K562 (cell line): ENCODE results near the gene FJX1. TPM values are rescaled to one million over a fixed set of nuclear protein-coding genes. Genes with fewer than 3 reads are reported as not detected.

Experiments used
- ATAC-seq: fragments of 200-7000 bp; cut with Tn5 transposase; 3 replicates; pipeline ENCODE4 v1.9.1; 2020; ENCODE audit warnings: moderate library complexity
- BruUV-seq: library from RNA; stranded (reverse); fragments of 400-500 nt; replicated peaks from 2 replicates; lab custom pipeline; 2021; lab: Mats Ljungman, UMichigan
- CTCF ChIA-PET: fragments of 300-600 bp; formaldehyde crosslinking; extraction: SDS; loops from one replicate; lab custom pipeline; 2021; ENCODE audit warnings: low intra/inter-chr PET ratio; lab: Yijun Ruan, JAX
- POLR2A ChIA-PET: fragments of 300-600, 350-650 bp; sonication (Branson Sonifier 250); formaldehyde crosslinking; extraction: SDS; loops from one replicate; lab custom pipeline; 2021; ENCODE audit warnings: antibody characterized with exemption, inconsistent platforms; lab: Yijun Ruan, JAX
- DNase-seq, 4 experiments: peaks; one replicate each; pipeline versions ENCODE4 v3.0.0 to v3.0.0-alpha.2; 2011 to 2018; ENCODE audit warnings: low spot score in 3 of 4, mixed read lengths in 3 of 4; ENCODE audit errors: extremely low read depth in 1 of 4
- FAIRE-seq: peaks from 2 replicates; lab custom pipeline; 2011; peaks lifted over from hg19 to GRCh38; lab: Jason Lieb, UNC
- H2AFZ ChIP-seq: 2 replicates; pipeline ENCODE4 v1.6.0; 2011; ENCODE audit warnings: low read depth, low read length, control low read depth, inconsistent platforms
- H3K27ac ChIP-seq: fragments of 200-600 bp; 3 replicates; pipeline ENCODE4 v1.8.0; 2011; ENCODE audit warnings: low read depth, mild to moderate bottlenecking, control low read depth, inconsistent platforms, low read length, moderate library complexity, mixed read lengths; ENCODE audit errors: extremely low read depth
- H3K27me3 ChIP-seq, 2 experiments: fragments of 300-600 bp in 1 of 2; 2 replicates in 1 of 2; 3 replicates in 1 of 2; pipeline versions ENCODE4 v1.6.0 to v1.8.0; 2011; ENCODE audit warnings: inconsistent platforms in 2 of 2, low read length in 2 of 2, mild to moderate bottlenecking in 1 of 2, mixed read lengths in 1 of 2, moderate library complexity in 1 of 2; ENCODE audit not compliant: control insufficient read depth in 2 of 2, insufficient read depth in 2 of 2
- H3K36me3 ChIP-seq: fragments of 300-600 bp; 3 replicates; pipeline ENCODE4 v1.8.0; 2011; ENCODE audit warnings: mild to moderate bottlenecking, low read length, inconsistent platforms; ENCODE audit not compliant: control insufficient read depth, insufficient read depth
- H3K4me1 ChIP-seq, 2 experiments: fragments of 200-600 bp in 1 of 2; replicated peaks in 1 of 2; 2 replicates in 1 of 2; 3 replicates in 1 of 2; pipeline versions ENCODE4 v1.5.1 to v1.8.0; 2011; ENCODE audit warnings: inconsistent platforms in 2 of 2, low read length in 2 of 2, mild to moderate bottlenecking in 1 of 2, mixed read lengths in 1 of 2, moderate library complexity in 1 of 2; ENCODE audit not compliant: control insufficient read depth in 2 of 2, insufficient read depth in 2 of 2
- H3K4me2 ChIP-seq: 2 replicates; pipeline ENCODE4 v1.6.1; 2011; ENCODE audit warnings: low read length, control low read depth, inconsistent platforms, mixed read lengths; ENCODE audit not compliant: insufficient read depth
- H3K4me3 ChIP-seq: fragments of 200-600 bp; sonication (generic), shearing (Covaris generic); 2 replicates; pipeline ENCODE4 v1.5.1; 2016; ENCODE audit warnings: control low read depth, inconsistent platforms
- H3K79me2 ChIP-seq: fragments of 200-600 bp; 3 replicates; pipeline ENCODE4 v1.8.0; 2011; ENCODE audit warnings: low read length, inconsistent platforms; ENCODE audit not compliant: control insufficient read depth, insufficient read depth
- H3K9ac ChIP-seq, 2 experiments: 2 replicates each; pipeline versions ENCODE4 v1.6.0 to v1.6.1; 2011; ENCODE audit warnings: low read depth in 2 of 2, low read length in 2 of 2, control low read depth in 1 of 2, inconsistent platforms in 1 of 2, mild to moderate bottlenecking in 1 of 2, mixed read lengths in 1 of 2; ENCODE audit not compliant: insufficient read depth in 1 of 2
- H3K9me1 ChIP-seq: one replicate; pipeline ENCODE4 v1.6.0; 2011; ENCODE audit warnings: inconsistent platforms, mild to moderate bottlenecking, low read length, moderate library complexity; ENCODE audit not compliant: control insufficient read depth, insufficient read depth
- H3K9me3 ChIP-seq: replicated peaks from 2 replicates; pipeline ENCODE4 v1.5.1; 2011; ENCODE audit warnings: low read depth, low read length, inconsistent platforms; ENCODE audit not compliant: control insufficient read depth, insufficient read depth
- H4K20me1 ChIP-seq: replicated peaks from 2 replicates; pipeline ENCODE4 v1.6.1; 2011; ENCODE audit warnings: low read length, inconsistent platforms, mixed read lengths; ENCODE audit not compliant: control insufficient read depth, insufficient read depth
- EGR1 ChIP-seq: fragments of 450-650 bp; conservative IDR thresholded peaks from 2 replicates; pipeline ENCODE4 v1.6.1; 2017; ENCODE audit warnings: mild to moderate bottlenecking
- KLF10 ChIP-seq: fragments of 250-450 bp; sonication (Bioruptor Pico); IDR thresholded peaks from 2 replicates; pipeline ENCODE4 v1.6.1; 2021; ENCODE audit warnings: matching md5 sums
- MAFK ChIP-seq: IDR thresholded peaks from 2 replicates; pipeline ENCODE4 v1.6.1; 2011; ENCODE audit warnings: low read length, improper control_type of control experiment
- SIRT6 ChIP-seq: IDR thresholded peaks from one replicate; pipeline ENCODE4 v1.6.1; 2012; ENCODE audit warnings: low read depth, mild to moderate bottlenecking, control low read depth, inconsistent platforms, low read length, moderate library complexity
- SMC3 ChIP-seq: conservative IDR thresholded peaks from 2 replicates; pipeline ENCODE4 v1.6.1; 2011; ENCODE audit warnings: low read depth, low read length, improper control_type of control experiment; ENCODE audit not compliant: insufficient read depth
- ZNF354B ChIP-seq: fragments of 250-450 bp; sonication (Bioruptor Pico); IDR thresholded peaks from 2 replicates; pipeline ENCODE4 v1.4.0; 2020
- WGBS: fragments of 100-300 bp; shearing (Covaris generic); methylation state at CpG from one replicate; pipeline ENCODE4 v1.1.6; 2016; ENCODE audit warnings: low coverage, mixed read lengths; ENCODE audit not compliant: insufficient coverage; ENCODE audit errors: missing lambda C conversion rate; 5-methylcytosine and 5-hydroxymethylcytosine counted together
- in situ Hi-C: fragments of 300-500 bp; cut with MboI; formaldehyde crosslinking; loops from 4 replicates; pipeline ENCODE4 v1.15.0; 2018; ENCODE audit warnings: inconsistent platforms, mixed read lengths
- intact Hi-C: fragments of 100-400 bp; cut with micrococcal nuclease; formaldehyde crosslinking; loops from 2 replicates; pipeline ENCODE4 v1.14.2; 2022
- polyA plus RNA-seq, 8 experiments: library from polyadenylated mRNA; depleted of rRNA in 4 of 8; stranded (reverse) in 5 of 8; unstranded in 3 of 8; fragments of >200 nt; fragmentation: Nextera tagmentation in 2 of 8; fragmentation: Illumina TruSeq in 1 of 8; extraction: Ambion mirVana in 2 of 8; extraction: Trizol in 1 of 8; gene quantifications; 2 replicates each; pipeline versions ENCODE4 v1.2.1 to v1.2.3, GENCODE V29; 2011 to 2014; ENCODE audit warnings: inconsistent platforms in 1 of 8, missing spikeins in 1 of 8
- total RNA-seq, 7 experiments: library from RNA; depleted of rRNA in 6 of 7; stranded (reverse); fragments of >200 nt in 6 of 7; fragmentation: Illumina TruSeq in 2 of 7; extraction: Trizol in 2 of 7; gene quantifications; 2 replicates each; pipeline versions ENCODE4 v1.2.1 to v1.2.3, GENCODE V29; 2011 to 2021; ENCODE audit warnings: low replicate concordance in 1 of 7
- TF ChIP-seq, protein P1 (sequence below), 3 experiments: fragments of 200-800 bp in 1 of 3; fragments of 250-450 bp in 1 of 3; fragments of 450-650 bp in 1 of 3; sonication (Bioruptor Pico) in 1 of 3; sonication (Bioruptor generic) in 1 of 3; formaldehyde crosslinking in 1 of 3; IDR thresholded peaks; 2 replicates each; pipeline versions ENCODE4 v1.6.1 to v1.8.0; 2016 to 2022; ENCODE audit warnings: mild to moderate bottlenecking in 2 of 3, missing genetic modification characterization in 2 of 3, missing compliant biosample characterization in 1 of 3, moderate library complexity in 1 of 3
- TF ChIP-seq, protein P2 (sequence below): fragments of 250-450 bp; sonication (Bioruptor Pico); IDR thresholded peaks from 2 replicates; pipeline ENCODE4 v1.8.0; 2021; ENCODE audit warnings: moderate library complexity, mild to moderate bottlenecking, inconsistent platforms
- TF ChIP-seq, protein P3 (sequence below), 2 experiments: fragments of 450-650 bp; conservative IDR thresholded peaks; 2 replicates each; pipeline ENCODE4 v1.6.1; 2017; ENCODE audit warnings: mild to moderate bottlenecking in 2 of 2, moderate library complexity in 2 of 2

The FJX1 gene
- total and polyA plus RNA-seq, 9 of the 15 experiments (the other 6 are each of a cell fraction or from before 2014, with no cell fraction given), result 0.10 to 2.7 (median 0.72) TPM

DNA sequence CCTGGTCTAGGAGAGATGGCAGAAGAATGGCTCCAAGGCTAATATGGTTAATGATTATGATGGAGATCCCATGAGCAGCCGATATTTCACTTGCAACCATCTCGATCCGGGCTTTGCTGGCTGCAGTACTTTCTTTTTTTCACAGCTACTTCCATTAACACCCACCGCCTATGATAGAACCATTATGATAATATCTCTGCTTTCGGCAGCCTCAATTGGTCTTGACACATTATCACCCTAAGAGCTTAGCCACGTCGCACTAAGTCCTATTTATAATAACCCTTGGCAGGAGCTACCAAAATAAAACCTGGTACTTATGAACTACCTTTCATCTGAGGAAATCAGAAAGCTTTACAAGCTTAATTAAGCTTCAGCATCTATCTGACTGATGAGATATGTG lies 7.6 kb upstream of the FJX1 start (continued):
- TF ChIP-seq, protein P1, sequence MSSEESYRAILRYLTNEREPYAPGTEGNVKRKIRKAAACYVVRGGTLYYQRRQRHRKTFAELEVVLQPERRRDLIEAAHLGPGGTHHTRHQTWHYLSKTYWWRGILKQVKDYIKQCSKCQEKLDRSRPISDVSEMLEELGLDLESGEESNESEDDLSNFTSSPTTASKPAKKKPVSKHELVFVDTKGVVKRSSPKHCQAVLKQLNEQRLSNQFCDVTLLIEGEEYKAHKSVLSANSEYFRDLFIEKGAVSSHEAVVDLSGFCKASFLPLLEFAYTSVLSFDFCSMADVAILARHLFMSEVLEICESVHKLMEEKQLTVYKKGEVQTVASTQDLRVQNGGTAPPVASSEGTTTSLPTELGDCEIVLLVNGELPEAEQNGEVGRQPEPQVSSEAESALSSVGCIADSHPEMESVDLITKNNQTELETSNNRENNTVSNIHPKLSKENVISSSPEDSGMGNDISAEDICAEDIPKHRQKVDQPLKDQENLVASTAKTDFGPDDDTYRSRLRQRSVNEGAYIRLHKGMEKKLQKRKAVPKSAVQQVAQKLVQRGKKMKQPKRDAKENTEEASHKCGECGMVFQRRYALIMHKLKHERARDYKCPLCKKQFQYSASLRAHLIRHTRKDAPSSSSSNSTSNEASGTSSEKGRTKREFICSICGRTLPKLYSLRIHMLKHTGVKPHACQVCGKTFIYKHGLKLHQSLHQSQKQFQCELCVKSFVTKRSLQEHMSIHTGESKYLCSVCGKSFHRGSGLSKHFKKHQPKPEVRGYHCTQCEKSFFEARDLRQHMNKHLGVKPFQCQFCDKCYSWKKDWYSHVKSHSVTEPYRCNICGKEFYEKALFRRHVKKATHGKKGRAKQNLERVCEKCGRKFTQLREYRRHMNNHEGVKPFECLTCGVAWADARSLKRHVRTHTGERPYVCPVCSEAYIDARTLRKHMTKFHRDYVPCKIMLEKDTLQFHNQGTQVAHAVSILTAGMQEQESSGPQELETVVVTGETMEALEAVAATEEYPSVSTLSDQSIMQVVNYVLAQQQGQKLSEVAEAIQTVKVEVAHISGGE (CRISPR knock-in tag; IDR thresholded peaks at IDR 0.05), result no peak
- no peak for TF ChIP-seq SMC3

DNA sequence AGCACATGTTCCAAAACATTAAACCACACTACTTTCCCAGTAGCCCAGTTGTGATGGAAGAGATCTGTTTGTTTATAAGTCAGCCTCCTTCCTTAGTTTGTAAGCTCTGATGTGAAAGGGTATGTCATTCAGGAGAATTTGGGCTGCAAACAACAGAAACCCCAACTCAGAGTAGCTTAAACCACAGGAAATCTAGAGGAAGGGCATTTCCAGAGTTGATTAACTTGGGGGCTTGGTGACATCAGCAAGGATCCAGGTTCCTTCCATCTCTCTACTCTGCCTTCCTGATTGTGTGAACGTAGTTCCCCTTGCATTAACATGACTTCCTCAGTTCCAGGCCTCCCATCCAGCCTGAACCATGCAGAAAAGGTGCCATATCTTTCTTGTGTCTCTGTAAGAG lies 6.5 kb upstream of the FJX1 start:
- no peak overlapping the region for H3K4me2 ChIP-seq
- no peak overlapping the region for H2AFZ ChIP-seq
- H3K79me2 ChIP-seq, result no peaks in the 10 kb centered on the region
- WGBS, result 0% methylated on average over 1 of the region's 1 CpG
- peaks cover 4% of the 10 kb centered on the region; the same call in 1 of the 2 replicates for H4K20me1 ChIP-seq
- no peaks in the 10 kb centered on the region for H3K4me1 ChIP-seq
- no peak overlapping the region for H3K4me3 ChIP-seq
- no peak overlapping the region for H3K27ac ChIP-seq
- peaks cover 9 to 17% of the 10 kb centered on the region in 2 experiments; a peak in 3 of 5 replicates for H3K27me3 ChIP-seq
- in situ Hi-C loops, result loop anchor here (5.0 kb wide), 1 partner anchor 546 kb away; no protein-coding TSS in a partner anchor
- H3K9ac ChIP-seq, result no peak overlapping the region
- H3K9me1 ChIP-seq, result no peaks in the 10 kb centered on the region
- H3K9me3 ChIP-seq, result no peaks in the 10 kb centered on the region
- CTCF ChIA-PET, result no interaction called here
- no peak for ATAC-seq
- BruUV-seq, result no TSS peak
- H3K36me3 ChIP-seq, result no peaks in the 10 kb centered on the region
- DNase-seq, result no peak
- POLR2A ChIA-PET, result no interaction called here
- intact Hi-C loops, result no loop called here
- no peak for FAIRE-seq
- TF ChIP-seq MAFK (no peak), ZNF354B (CRISPR knock-in tag) (no peak), EGR1 (no peak), KLF10 (no peak), SIRT6 (no peak)
- TF ChIP-seq, protein P2, sequence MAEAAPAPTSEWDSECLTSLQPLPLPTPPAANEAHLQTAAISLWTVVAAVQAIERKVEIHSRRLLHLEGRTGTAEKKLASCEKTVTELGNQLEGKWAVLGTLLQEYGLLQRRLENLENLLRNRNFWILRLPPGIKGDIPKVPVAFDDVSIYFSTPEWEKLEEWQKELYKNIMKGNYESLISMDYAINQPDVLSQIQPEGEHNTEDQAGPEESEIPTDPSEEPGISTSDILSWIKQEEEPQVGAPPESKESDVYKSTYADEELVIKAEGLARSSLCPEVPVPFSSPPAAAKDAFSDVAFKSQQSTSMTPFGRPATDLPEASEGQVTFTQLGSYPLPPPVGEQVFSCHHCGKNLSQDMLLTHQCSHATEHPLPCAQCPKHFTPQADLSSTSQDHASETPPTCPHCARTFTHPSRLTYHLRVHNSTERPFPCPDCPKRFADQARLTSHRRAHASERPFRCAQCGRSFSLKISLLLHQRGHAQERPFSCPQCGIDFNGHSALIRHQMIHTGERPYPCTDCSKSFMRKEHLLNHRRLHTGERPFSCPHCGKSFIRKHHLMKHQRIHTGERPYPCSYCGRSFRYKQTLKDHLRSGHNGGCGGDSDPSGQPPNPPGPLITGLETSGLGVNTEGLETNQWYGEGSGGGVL (CRISPR knock-in tag), result no peak
- TF ChIP-seq, protein P3, sequence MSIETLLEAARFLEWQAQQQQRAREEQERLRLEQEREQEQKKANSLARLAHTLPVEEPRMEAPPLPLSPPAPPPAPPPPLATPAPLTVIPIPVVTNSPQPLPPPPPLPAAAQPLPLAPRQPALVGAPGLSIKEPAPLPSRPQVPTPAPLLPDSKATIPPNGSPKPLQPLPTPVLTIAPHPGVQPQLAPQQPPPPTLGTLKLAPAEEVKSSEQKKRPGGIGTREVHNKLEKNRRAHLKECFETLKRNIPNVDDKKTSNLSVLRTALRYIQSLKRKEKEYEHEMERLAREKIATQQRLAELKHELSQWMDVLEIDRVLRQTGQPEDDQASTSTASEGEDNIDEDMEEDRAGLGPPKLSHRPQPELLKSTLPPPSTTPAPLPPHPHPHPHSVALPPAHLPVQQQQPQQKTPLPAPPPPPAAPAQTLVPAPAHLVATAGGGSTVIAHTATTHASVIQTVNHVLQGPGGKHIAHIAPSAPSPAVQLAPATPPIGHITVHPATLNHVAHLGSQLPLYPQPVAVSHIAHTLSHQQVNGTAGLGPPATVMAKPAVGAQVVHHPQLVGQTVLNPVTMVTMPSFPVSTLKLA (conservative IDR thresholded peaks at IDR 0.05), result no peak
